Measurements from ENCODE around the gene DENND11. TPM values are rescaled to one million over a fixed set of nuclear protein-coding genes. Genes with fewer than 3 reads are reported as not detected.
A peak's percentile ranks its signal among the peaks of the same experiment; 100 is the strongest.

The DENND11 gene
- total and polyA plus RNA-seq, 2 donors from 2014 or later = 6.1 to 22.6 TPM

- Histone ChIP-seq H3K36me3 (ENCODE audit: control insufficient read depth in 2 of 3, insufficient read depth in 3 of 3, low read length in 3 of 3) (no peaks in the 10 kb centered on the region), H3K9ac (ENCODE audit: low read length in 3 of 3) (no peak overlapping the region), H3K4me1 (ENCODE audit: control insufficient read depth in 2 of 3, insufficient read depth in 2 of 3, low read depth in 1 of 3, low read length in 3 of 3) (peaks cover 0 to 10% (median 6%) of the 10 kb centered on the region in 3 donors), H3K27ac (ENCODE audit: low read depth in 2 of 2, low read length in 2 of 2) (peak overlapping the region; percentile 53 to 73), H3K9me3 (ENCODE audit: control insufficient read depth in 2 of 3, insufficient read depth in 1 of 3, low read length in 3 of 3) (no peaks in the 10 kb centered on the region), H3K4me3 (ENCODE audit: low read length in 3 of 3) (peak overlapping the region; percentile 23 to 57 (median 57)), H3K27me3 (ENCODE audit: control insufficient read depth, insufficient read depth, low read length) (no peaks in the 10 kb centered on the region)
- TF ChIP-seq CTCF (IDR thresholded peaks at IDR 0.05; ENCODE audit: borderline replicate concordance, extremely low read depth, insufficient read depth) = no peak
- DNase-seq = peak; percentile 59 to 85 (median 74)
- no peak for FAIRE-seq
- intact Hi-C loops (cut with DNase I) = no loop called here
These were observed 398 bp downstream of the DENND11 start for GRCh38 chr7:141701489-141702046.

DNA sequence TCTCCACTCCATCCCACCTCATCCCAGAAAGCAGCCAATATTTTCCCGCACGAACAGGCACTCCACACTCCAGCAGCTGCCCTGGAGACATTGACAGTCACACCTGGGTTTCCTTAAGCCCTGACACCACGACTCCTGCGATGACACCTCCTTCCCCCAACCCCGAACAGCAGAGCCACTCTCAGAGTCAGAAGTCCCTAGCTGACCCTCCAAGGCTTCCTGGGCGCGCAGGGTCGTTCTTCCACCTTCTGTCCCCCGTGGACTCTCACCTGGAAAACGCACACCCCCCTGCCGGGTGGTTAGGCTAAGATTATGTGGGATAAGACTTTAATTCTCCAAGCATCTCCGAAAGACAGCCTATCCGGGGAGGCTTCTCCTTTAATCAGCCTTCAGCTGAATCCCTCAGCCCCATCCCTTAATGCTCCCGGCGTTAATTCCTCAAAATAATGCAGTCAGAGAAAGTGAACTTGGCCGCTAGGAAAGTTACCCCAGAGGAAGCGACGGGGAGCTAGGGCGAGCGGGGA is 1.1 kb downstream of the DENND11 start:
- H3K4me1 ChIP-seq (ENCODE audit: control insufficient read depth in 2 of 3, insufficient read depth in 2 of 3, low read depth in 1 of 3, low read length in 3 of 3) = peaks cover 0 to 14% (median 12%) of the 10 kb centered on the region in 3 donors
- FAIRE-seq (no peak), DNase-seq (peak in 2 of 5 donors; percentile 34 to 45)
- intact Hi-C loops (cut with DNase I) = no loop called here
- no peaks in the 10 kb centered on the region for H3K36me3 ChIP-seq (ENCODE audit: control insufficient read depth in 2 of 3, insufficient read depth in 3 of 3, low read length in 3 of 3)
- peak overlapping the region; percentile 0 to 39 for H3K27ac ChIP-seq (ENCODE audit: low read depth in 2 of 2, low read length in 2 of 2)
- H3K9ac ChIP-seq (ENCODE audit: low read length in 3 of 3) = peak overlapping the region in 1 of 3 donors; percentile 63
- H3K9me3 ChIP-seq (ENCODE audit: control insufficient read depth in 2 of 3, insufficient read depth in 1 of 3, low read length in 3 of 3) = no peaks in the 10 kb centered on the region
- TF ChIP-seq CTCF (IDR thresholded peaks at IDR 0.05; ENCODE audit: borderline replicate concordance, extremely low read depth, insufficient read depth) = no peak
- H3K4me3 ChIP-seq (ENCODE audit: low read length in 3 of 3) = peak overlapping the region; percentile 36 to 63 (median 53)
- no peaks in the 10 kb centered on the region for H3K27me3 ChIP-seq (ENCODE audit: control insufficient read depth, insufficient read depth, low read length)

DNA sequence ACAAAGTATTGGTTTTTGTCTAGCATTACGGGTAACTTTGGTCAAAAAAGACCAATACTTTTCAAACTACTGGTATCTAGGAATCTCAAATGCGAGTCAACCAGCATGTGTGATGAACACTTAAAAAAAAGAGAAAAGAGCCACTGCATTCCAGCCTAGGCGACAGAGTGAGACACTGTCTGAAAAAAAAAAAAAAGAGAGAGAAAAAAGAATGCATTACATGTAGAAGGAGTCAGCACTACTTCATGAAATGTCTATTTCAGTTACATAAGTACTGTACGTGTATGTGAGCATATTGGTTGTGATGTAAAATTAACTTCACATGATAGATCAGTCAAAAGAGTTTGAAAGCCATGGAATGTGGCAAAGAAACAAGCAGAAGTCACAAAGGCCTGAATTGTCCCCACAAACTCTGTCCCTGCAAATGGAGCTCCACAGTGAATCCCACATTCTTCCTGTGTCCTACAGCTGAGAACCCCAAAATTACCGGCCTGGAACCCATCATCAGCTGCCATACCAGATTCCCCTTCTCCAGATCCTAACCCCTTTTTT is 1.6 kb downstream of the DENND11 start:
- Histone ChIP-seq H3K4me1 (ENCODE audit: control insufficient read depth in 2 of 3, insufficient read depth in 2 of 3, low read depth in 1 of 3, low read length in 3 of 3) (peaks cover 3 to 18% (median 16%) of the 10 kb centered on the region in 3 donors), H3K9ac (ENCODE audit: low read length in 3 of 3) (peak overlapping the region in 1 of 3 donors; percentile 63), H3K27ac (ENCODE audit: low read depth in 2 of 2, low read length in 2 of 2) (peak overlapping the region in 1 of 2 donors; percentile 39), H3K27me3 (ENCODE audit: control insufficient read depth, insufficient read depth, low read length) (no peaks in the 10 kb centered on the region), H3K4me3 (ENCODE audit: low read length in 3 of 3) (peak overlapping the region; percentile 36 to 63 (median 53)), H3K9me3 (ENCODE audit: control insufficient read depth in 2 of 3, insufficient read depth in 1 of 3, low read length in 3 of 3) (no peaks in the 10 kb centered on the region), H3K36me3 (ENCODE audit: control insufficient read depth in 2 of 3, insufficient read depth in 3 of 3, low read length in 3 of 3) (no peaks in the 10 kb centered on the region)
- FAIRE-seq (no peak), DNase-seq (no peak)
- no peak for TF ChIP-seq CTCF (IDR thresholded peaks at IDR 0.05; ENCODE audit: borderline replicate concordance, extremely low read depth, insufficient read depth)
- intact Hi-C loops (cut with DNase I) = no loop called here
